ENCODE measurements around the gene SLC35G4. TPM values are rescaled to one million over a fixed set of nuclear protein-coding genes. Genes with fewer than 3 reads are reported as not detected.

Gene SLC35G4
- polyA plus RNA-seq, 1 of the 3 experiments (the other 2 are of a cell fraction) = not detected

- POLR2A ChIA-PET = no interaction called here
- no peaks in the 10 kb centered on the region for H3K4me1 ChIP-seq (ENCODE audit: control insufficient read depth in 1 of 2, insufficient read depth in 2 of 2, low read depth in 1 of 2, low read length in 1 of 2)
Measured at GRCh38 chr18:11574545-11574944, 34.9 kb upstream of the SLC35G4 start.

More at GRCh38 chr18:11574545-11574944, 34.9 kb upstream of the SLC35G4 start:
- CTCF ChIA-PET = interaction anchor here (0.7 kb wide), 1 partner anchor 387 kb away, joined by 3 read pairs; no protein-coding TSS in a partner anchor
- TF ChIP-seq ZBTB33 (IDR thresholded peaks at IDR 0.05; ENCODE audit: borderline replicate concordance, low read depth) = no peak
- TF ChIP-seq, protein P1, sequence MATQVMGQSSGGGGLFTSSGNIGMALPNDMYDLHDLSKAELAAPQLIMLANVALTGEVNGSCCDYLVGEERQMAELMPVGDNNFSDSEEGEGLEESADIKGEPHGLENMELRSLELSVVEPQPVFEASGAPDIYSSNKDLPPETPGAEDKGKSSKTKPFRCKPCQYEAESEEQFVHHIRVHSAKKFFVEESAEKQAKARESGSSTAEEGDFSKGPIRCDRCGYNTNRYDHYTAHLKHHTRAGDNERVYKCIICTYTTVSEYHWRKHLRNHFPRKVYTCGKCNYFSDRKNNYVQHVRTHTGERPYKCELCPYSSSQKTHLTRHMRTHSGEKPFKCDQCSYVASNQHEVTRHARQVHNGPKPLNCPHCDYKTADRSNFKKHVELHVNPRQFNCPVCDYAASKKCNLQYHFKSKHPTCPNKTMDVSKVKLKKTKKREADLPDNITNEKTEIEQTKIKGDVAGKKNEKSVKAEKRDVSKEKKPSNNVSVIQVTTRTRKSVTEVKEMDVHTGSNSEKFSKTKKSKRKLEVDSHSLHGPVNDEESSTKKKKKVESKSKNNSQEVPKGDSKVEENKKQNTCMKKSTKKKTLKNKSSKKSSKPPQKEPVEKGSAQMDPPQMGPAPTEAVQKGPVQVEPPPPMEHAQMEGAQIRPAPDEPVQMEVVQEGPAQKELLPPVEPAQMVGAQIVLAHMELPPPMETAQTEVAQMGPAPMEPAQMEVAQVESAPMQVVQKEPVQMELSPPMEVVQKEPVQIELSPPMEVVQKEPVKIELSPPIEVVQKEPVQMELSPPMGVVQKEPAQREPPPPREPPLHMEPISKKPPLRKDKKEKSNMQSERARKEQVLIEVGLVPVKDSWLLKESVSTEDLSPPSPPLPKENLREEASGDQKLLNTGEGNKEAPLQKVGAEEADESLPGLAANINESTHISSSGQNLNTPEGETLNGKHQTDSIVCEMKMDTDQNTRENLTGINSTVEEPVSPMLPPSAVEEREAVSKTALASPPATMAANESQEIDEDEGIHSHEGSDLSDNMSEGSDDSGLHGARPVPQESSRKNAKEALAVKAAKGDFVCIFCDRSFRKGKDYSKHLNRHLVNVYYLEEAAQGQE (IDR thresholded peaks at IDR 0.05; ENCODE audit: low read depth, low read length) = no peak
- no peak for TF ChIP-seq JUND (IDR thresholded peaks at IDR 0.05)
- no peak for TF ChIP-seq EZH2phosphoT487 (IDR thresholded peaks at IDR 0.05; ENCODE audit: borderline replicate concordance, low read depth)
- no peak for TF ChIP-seq USF2 (IDR thresholded peaks at IDR 0.05; ENCODE audit: borderline replicate concordance, low read depth, low read length)
- no peak for TF ChIP-seq MXI1 (IDR thresholded peaks at IDR 0.05; ENCODE audit: low read depth, low read length)
- TF ChIP-seq YY1 (IDR thresholded peaks at IDR 0.05; ENCODE audit: low read depth) = no peak
- TF ChIP-seq, protein P2, sequence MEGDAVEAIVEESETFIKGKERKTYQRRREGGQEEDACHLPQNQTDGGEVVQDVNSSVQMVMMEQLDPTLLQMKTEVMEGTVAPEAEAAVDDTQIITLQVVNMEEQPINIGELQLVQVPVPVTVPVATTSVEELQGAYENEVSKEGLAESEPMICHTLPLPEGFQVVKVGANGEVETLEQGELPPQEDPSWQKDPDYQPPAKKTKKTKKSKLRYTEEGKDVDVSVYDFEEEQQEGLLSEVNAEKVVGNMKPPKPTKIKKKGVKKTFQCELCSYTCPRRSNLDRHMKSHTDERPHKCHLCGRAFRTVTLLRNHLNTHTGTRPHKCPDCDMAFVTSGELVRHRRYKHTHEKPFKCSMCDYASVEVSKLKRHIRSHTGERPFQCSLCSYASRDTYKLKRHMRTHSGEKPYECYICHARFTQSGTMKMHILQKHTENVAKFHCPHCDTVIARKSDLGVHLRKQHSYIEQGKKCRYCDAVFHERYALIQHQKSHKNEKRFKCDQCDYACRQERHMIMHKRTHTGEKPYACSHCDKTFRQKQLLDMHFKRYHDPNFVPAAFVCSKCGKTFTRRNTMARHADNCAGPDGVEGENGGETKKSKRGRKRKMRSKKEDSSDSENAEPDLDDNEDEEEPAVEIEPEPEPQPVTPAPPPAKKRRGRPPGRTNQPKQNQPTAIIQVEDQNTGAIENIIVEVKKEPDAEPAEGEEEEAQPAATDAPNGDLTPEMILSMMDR (IDR thresholded peaks at IDR 0.05) = no peak
- TF ChIP-seq USF1 (IDR thresholded peaks at IDR 0.05; ENCODE audit: borderline replicate concordance, low read depth) = no peak
- no peak for TF ChIP-seq NFIC (IDR thresholded peaks at IDR 0.05; ENCODE audit: borderline replicate concordance)
- TF ChIP-seq SIN3A (IDR thresholded peaks at IDR 0.05; ENCODE audit: borderline replicate concordance, low read depth, low read length) = no peak
- no peak for TF ChIP-seq TCF12 (IDR thresholded peaks at IDR 0.05)
- no peak for TF ChIP-seq SMC3 (IDR thresholded peaks at IDR 0.05; ENCODE audit: low read depth, low read length)
- TF ChIP-seq TAF1 (IDR thresholded peaks at IDR 0.05; ENCODE audit: borderline replicate concordance, low read depth, low read length) = no peak
- no peak for TF ChIP-seq NRF1 (IDR thresholded peaks at IDR 0.05; ENCODE audit: low read depth, low read length)
- TF ChIP-seq RXRA (IDR thresholded peaks at IDR 0.05; ENCODE audit: borderline replicate concordance, low read depth) = no peak
- TF ChIP-seq, protein P3, sequence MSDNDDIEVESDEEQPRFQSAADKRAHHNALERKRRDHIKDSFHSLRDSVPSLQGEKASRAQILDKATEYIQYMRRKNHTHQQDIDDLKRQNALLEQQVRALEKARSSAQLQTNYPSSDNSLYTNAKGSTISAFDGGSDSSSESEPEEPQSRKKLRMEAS (IDR thresholded peaks at IDR 0.05; ENCODE audit: low read depth) = no peak
- no peak for TF ChIP-seq FOXM1 (IDR thresholded peaks at IDR 0.05; ENCODE audit: low read depth)
- no peak for TF ChIP-seq RCOR1 (IDR thresholded peaks at IDR 0.05; ENCODE audit: low read length)
- TF ChIP-seq RAD21 (IDR thresholded peaks at IDR 0.05; ENCODE audit: low read length) = no peak
- Histone ChIP-seq H2AFZ (ENCODE audit: low read depth) (no peak overlapping the region), H3K36me3 (replicated peaks in 1 of 2; ENCODE audit: control insufficient read depth in 1 of 2, insufficient read depth in 2 of 2, low read length in 1 of 2) (no peaks in the 10 kb centered on the region), H3K9me3 (no peaks in the 10 kb centered on the region), H3K27ac (ENCODE audit: low read depth in 2 of 2, low read length in 1 of 2) (no peak overlapping the region), H3K4me2 (no peak overlapping the region), H3F3A (replicated peaks; ENCODE audit: insufficient read depth) (no peaks in the 10 kb centered on the region), H3K9me2 (no peaks in the 10 kb centered on the region), H3K27me3 (ENCODE audit: insufficient read depth) (peaks cover 48% of the 10 kb centered on the region; the same call in 1 of the 2 replicates), H3K9ac (no peak overlapping the region), H3K4me3 (ENCODE audit: low read depth in 2 of 2, low read length in 1 of 2) (no peak overlapping the region), H3K79me2 (ENCODE audit: insufficient read depth) (no peaks in the 10 kb centered on the region), H4K20me1 (ENCODE audit: insufficient read depth) (no peaks in the 10 kb centered on the region)
- DNase-seq = no peak
- WGBS (ENCODE audit: low lambda C conversion rate) = 5% methylated on average over 3 of the region's 3 CpGs

All from SK-N-SH (cell line).